ENCODE measurements around the gene CDKAL1.

The CDKAL1 gene

DNA sequence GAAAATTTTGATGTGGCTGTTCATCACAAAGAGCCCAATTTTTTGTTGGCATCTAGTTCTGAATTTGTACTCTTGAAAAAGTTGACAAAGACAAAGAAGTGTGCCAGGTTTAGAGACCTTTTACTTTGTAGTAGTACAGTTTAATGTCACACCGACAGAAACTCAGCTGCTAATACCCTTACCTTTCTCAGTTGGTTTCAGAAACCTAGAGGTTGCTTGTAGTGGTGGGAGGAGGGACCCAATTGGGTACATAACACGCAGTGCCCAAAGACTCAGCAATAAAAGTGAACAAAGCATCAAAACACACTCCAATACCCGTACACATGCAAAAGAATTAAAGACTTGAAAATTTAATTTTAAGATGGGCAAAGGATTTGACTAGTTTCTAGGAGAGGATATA, 203.7 kb downstream of the CDKAL1 start:
- no peak for ATAC-seq
- TF ChIP-seq ZFP30 (CRISPR knock-in tag; IDR thresholded peaks at IDR 0.05) (no peak), ISL1 (CRISPR knock-in tag; IDR thresholded peaks at IDR 0.05) (no peak), OSR1 (CRISPR knock-in tag; IDR thresholded peaks at IDR 0.05) (no peak), TCF4 (CRISPR knock-in tag; IDR thresholded peaks at IDR 0.05; ENCODE audit: borderline replicate concordance) (no peak), ZC3H10 (CRISPR knock-in tag; IDR thresholded peaks at IDR 0.05) (no peak), ZNF8 (CRISPR knock-in tag; IDR thresholded peaks at IDR 0.05) (no peak), ZFP3 (CRISPR knock-in tag; IDR thresholded peaks at IDR 0.05) (no peak)
- TF ChIP-seq, protein P1, sequence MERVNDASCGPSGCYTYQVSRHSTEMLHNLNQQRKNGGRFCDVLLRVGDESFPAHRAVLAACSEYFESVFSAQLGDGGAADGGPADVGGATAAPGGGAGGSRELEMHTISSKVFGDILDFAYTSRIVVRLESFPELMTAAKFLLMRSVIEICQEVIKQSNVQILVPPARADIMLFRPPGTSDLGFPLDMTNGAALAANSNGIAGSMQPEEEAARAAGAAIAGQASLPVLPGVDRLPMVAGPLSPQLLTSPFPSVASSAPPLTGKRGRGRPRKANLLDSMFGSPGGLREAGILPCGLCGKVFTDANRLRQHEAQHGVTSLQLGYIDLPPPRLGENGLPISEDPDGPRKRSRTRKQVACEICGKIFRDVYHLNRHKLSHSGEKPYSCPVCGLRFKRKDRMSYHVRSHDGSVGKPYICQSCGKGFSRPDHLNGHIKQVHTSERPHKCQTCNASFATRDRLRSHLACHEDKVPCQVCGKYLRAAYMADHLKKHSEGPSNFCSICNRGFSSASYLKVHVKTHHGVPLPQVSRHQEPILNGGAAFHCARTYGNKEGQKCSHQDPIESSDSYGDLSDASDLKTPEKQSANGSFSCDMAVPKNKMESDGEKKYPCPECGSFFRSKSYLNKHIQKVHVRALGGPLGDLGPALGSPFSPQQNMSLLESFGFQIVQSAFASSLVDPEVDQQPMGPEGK (CRISPR knock-in tag; IDR thresholded peaks at IDR 0.05; ENCODE audit: borderline replicate concordance) = no peak
- TF ChIP-seq, protein P2, sequence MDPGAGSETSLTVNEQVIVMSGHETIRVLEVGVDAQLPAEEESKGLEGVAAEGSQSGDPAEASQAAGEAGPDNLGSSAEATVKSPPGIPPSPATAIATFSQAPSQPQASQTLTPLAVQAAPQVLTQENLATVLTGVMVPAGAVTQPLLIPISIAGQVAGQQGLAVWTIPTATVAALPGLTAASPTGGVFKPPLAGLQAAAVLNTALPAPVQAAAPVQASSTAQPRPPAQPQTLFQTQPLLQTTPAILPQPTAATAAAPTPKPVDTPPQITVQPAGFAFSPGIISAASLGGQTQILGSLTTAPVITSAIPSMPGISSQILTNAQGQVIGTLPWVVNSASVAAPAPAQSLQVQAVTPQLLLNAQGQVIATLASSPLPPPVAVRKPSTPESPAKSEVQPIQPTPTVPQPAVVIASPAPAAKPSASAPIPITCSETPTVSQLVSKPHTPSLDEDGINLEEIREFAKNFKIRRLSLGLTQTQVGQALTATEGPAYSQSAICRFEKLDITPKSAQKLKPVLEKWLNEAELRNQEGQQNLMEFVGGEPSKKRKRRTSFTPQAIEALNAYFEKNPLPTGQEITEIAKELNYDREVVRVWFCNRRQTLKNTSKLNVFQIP (CRISPR knock-in tag; IDR thresholded peaks at IDR 0.05; ENCODE audit: borderline replicate concordance, low read depth) = no peak

DNA sequence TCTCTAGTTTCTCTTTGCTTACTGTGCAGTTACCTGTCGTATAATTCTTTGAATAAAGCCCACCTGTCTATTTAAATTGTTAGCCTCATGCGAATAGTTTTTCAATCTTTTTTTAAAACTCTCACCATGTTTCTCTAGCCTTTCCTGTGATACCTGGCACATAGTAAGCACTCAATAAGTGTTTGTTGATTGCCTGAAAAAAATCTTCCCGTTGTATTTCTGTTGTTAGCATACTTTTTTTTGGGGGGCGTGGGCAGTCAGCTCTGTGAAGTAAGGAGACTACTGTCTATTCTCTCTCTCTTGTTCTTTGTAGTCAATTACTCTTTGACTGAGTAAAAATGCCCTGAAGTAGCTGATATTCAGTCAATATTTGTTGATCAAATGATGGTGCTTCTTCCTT, 205.8 kb downstream of the CDKAL1 start:
- TF ChIP-seq, protein P1 (CRISPR knock-in tag; IDR thresholded peaks at IDR 0.05; ENCODE audit: borderline replicate concordance) = no peak
- no peak for TF ChIP-seq SNAI2 (CRISPR knock-in tag; IDR thresholded peaks at IDR 0.05)
- no peak for TF ChIP-seq ZNF8 (CRISPR knock-in tag; IDR thresholded peaks at IDR 0.05)
- TF ChIP-seq PPARA (CRISPR knock-in tag; IDR thresholded peaks at IDR 0.05; ENCODE audit: borderline replicate concordance) = no peak
- TF ChIP-seq ESRRG (CRISPR knock-in tag; IDR thresholded peaks at IDR 0.05) = no peak
- no peak for TF ChIP-seq ZFP30 (CRISPR knock-in tag; IDR thresholded peaks at IDR 0.05)
- no peak for TF ChIP-seq ZNF565 (CRISPR knock-in tag; conservative IDR thresholded peaks at IDR 0.05; ENCODE audit: low read depth)
- TF ChIP-seq RARB (CRISPR knock-in tag; IDR thresholded peaks at IDR 0.05) = no peak
- no peak for TF ChIP-seq CSDC2 (CRISPR knock-in tag; IDR thresholded peaks at IDR 0.05)
- TF ChIP-seq, protein P3, sequence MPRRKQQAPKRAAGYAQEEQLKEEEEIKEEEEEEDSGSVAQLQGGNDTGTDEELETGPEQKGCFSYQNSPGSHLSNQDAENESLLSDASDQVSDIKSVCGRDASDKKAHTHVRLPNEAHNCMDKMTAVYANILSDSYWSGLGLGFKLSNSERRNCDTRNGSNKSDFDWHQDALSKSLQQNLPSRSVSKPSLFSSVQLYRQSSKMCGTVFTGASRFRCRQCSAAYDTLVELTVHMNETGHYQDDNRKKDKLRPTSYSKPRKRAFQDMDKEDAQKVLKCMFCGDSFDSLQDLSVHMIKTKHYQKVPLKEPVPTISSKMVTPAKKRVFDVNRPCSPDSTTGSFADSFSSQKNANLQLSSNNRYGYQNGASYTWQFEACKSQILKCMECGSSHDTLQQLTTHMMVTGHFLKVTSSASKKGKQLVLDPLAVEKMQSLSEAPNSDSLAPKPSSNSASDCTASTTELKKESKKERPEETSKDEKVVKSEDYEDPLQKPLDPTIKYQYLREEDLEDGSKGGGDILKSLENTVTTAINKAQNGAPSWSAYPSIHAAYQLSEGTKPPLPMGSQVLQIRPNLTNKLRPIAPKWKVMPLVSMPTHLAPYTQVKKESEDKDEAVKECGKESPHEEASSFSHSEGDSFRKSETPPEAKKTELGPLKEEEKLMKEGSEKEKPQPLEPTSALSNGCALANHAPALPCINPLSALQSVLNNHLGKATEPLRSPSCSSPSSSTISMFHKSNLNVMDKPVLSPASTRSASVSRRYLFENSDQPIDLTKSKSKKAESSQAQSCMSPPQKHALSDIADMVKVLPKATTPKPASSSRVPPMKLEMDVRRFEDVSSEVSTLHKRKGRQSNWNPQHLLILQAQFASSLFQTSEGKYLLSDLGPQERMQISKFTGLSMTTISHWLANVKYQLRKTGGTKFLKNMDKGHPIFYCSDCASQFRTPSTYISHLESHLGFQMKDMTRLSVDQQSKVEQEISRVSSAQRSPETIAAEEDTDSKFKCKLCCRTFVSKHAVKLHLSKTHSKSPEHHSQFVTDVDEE (CRISPR knock-in tag; IDR thresholded peaks at IDR 0.05) = no peak
- no peak for TF ChIP-seq GLIS3 (CRISPR knock-in tag; IDR thresholded peaks at IDR 0.05)
- no peak for TF ChIP-seq ISL1 (CRISPR knock-in tag; IDR thresholded peaks at IDR 0.05)
- TF ChIP-seq, protein P2 (CRISPR knock-in tag; IDR thresholded peaks at IDR 0.05; ENCODE audit: borderline replicate concordance, low read depth) = no peak
- TF ChIP-seq TOX (CRISPR knock-in tag; IDR thresholded peaks at IDR 0.05; ENCODE audit: borderline replicate concordance) = no peak
- TF ChIP-seq OSR1 (CRISPR knock-in tag; IDR thresholded peaks at IDR 0.05) = no peak
- TF ChIP-seq, protein P4, sequence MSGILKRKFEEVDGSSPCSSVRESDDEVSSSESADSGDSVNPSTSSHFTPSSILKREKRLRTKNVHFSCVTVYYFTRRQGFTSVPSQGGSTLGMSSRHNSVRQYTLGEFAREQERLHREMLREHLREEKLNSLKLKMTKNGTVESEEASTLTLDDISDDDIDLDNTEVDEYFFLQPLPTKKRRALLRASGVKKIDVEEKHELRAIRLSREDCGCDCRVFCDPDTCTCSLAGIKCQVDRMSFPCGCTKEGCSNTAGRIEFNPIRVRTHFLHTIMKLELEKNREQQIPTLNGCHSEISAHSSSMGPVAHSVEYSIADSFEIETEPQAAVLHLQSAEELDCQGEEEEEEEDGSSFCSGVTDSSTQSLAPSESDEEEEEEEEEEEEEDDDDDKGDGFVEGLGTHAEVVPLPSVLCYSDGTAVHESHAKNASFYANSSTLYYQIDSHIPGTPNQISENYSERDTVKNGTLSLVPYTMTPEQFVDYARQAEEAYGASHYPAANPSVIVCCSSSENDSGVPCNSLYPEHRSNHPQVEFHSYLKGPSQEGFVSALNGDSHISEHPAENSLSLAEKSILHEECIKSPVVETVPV (CRISPR knock-in tag; IDR thresholded peaks at IDR 0.05) = no peak
- TF ChIP-seq, protein P5, sequence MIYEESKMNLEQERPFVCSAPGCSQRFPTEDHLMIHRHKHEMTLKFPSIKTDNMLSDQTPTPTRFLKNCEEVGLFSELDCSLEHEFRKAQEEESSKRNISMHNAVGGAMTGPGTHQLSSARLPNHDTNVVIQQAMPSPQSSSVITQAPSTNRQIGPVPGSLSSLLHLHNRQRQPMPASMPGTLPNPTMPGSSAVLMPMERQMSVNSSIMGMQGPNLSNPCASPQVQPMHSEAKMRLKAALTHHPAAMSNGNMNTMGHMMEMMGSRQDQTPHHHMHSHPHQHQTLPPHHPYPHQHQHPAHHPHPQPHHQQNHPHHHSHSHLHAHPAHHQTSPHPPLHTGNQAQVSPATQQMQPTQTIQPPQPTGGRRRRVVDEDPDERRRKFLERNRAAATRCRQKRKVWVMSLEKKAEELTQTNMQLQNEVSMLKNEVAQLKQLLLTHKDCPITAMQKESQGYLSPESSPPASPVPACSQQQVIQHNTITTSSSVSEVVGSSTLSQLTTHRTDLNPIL (CRISPR knock-in tag; IDR thresholded peaks at IDR 0.05; ENCODE audit: low read depth) = no peak
- TF ChIP-seq ZFP3 (CRISPR knock-in tag; IDR thresholded peaks at IDR 0.05) = no peak
- TF ChIP-seq ZC3H10 (CRISPR knock-in tag; IDR thresholded peaks at IDR 0.05) = no peak
- ATAC-seq = no peak

All from SK-N-SH treated with all-trans-retinoic acid at 6 μM for 48 hours (cell line).